H9 (cell line): ENCODE measurements around the gene SLC25A3. TPM values are rescaled to one million over a fixed set of nuclear protein-coding genes. Genes with fewer than 3 reads are reported as not detected.
"Not testable (repeated sequence)": the region's sequence is repeated elsewhere in the genome, so short reads cannot be mapped to it uniquely, and the experiment has no call there.

Source experiments
- DNase-seq: peaks from one replicate; pipeline ENCODE4 v3.0.0-alpha.2; 2017
- H2AFZ ChIP-seq: one replicate; pipeline ENCODE4 v1.6.1; 2013; ENCODE audit warnings: mild to moderate bottlenecking, low read length, control low read depth, moderate library complexity
- H2AK5ac ChIP-seq: 2 replicates; pipeline ENCODE4 v1.6.1; 2013; ENCODE audit warnings: low read length, control low read depth, mixed read lengths; ENCODE audit not compliant: insufficient read length
- H2BK120ac ChIP-seq: one replicate; pipeline ENCODE4 v1.6.1; 2013; ENCODE audit warnings: low read depth, mild to moderate bottlenecking, low read length, control low read depth, inconsistent platforms; ENCODE audit not compliant: poor library complexity, severe bottlenecking
- H2BK12ac ChIP-seq: 2 replicates; pipeline ENCODE4 v1.6.1; 2013; ENCODE audit warnings: low read length, control low read depth, mixed read lengths, low read depth; ENCODE audit not compliant: insufficient read length
- H2BK15ac ChIP-seq: 2 replicates; pipeline ENCODE4 v1.6.1; 2013; ENCODE audit warnings: low read depth, low read length, control low read depth
- H2BK20ac ChIP-seq: one replicate; pipeline ENCODE4 v1.6.1; 2013; ENCODE audit warnings: low read depth, mild to moderate bottlenecking, low read length, control low read depth, inconsistent platforms; ENCODE audit not compliant: poor library complexity, severe bottlenecking
- H2BK5ac ChIP-seq: 2 replicates; pipeline ENCODE4 v1.6.1; 2013; ENCODE audit warnings: low read length, control low read depth, mixed read lengths; ENCODE audit not compliant: insufficient read length
- H3K14ac ChIP-seq: 2 replicates; pipeline ENCODE4 v1.6.1; 2013; ENCODE audit warnings: low read length, control low read depth; ENCODE audit not compliant: insufficient read depth
- H3K18ac ChIP-seq: 2 replicates; pipeline ENCODE4 v1.6.1; 2013; ENCODE audit warnings: low read depth, mild to moderate bottlenecking, mixed read lengths, low read length, control low read depth; ENCODE audit not compliant: insufficient read length
- H3K23ac ChIP-seq: 2 replicates; pipeline ENCODE4 v1.6.1; 2013; ENCODE audit warnings: low read length, control low read depth, mixed read lengths, low read depth; ENCODE audit not compliant: insufficient read length
- H3K23me2 ChIP-seq: 2 replicates; pipeline ENCODE4 v1.6.1; 2013; ENCODE audit warnings: low read depth, mild to moderate bottlenecking, mixed read lengths, low read length, control low read depth; ENCODE audit not compliant: insufficient read length, poor library complexity, severe bottlenecking
- H3K27ac ChIP-seq: 2 replicates; pipeline ENCODE4 v1.5.1; 2013; ENCODE audit warnings: low read length, control low read depth, mixed read lengths, low read depth; ENCODE audit not compliant: insufficient read length
- H3K27me3 ChIP-seq: 2 replicates; pipeline ENCODE4 v1.6.1; 2013; ENCODE audit warnings: low read length, control low read depth, inconsistent platforms; ENCODE audit not compliant: insufficient read depth
- H3K4ac ChIP-seq: 2 replicates; pipeline ENCODE4 v1.6.1; 2013; ENCODE audit warnings: low read depth, mild to moderate bottlenecking, control low read depth, inconsistent platforms, low read length, moderate library complexity
- H3K4me1 ChIP-seq: 2 replicates; pipeline ENCODE4 v1.6.1; 2013; ENCODE audit warnings: low read length, control low read depth, inconsistent platforms; ENCODE audit not compliant: insufficient read depth
- H3K4me2 ChIP-seq: 2 replicates; pipeline ENCODE4 v1.6.1; 2013; ENCODE audit warnings: low read length, control low read depth, mixed read lengths; ENCODE audit not compliant: insufficient read length, insufficient read depth
- H3K56ac ChIP-seq: 2 replicates; pipeline ENCODE4 v1.6.1; 2013; ENCODE audit warnings: low read depth, mild to moderate bottlenecking, mixed read lengths, low read length, control low read depth; ENCODE audit not compliant: insufficient read length
- H3K79me1 ChIP-seq: 2 replicates; pipeline ENCODE4 v1.6.1; 2013; ENCODE audit warnings: low read depth, mild to moderate bottlenecking, moderate library complexity, low read length, control low read depth, inconsistent platforms; ENCODE audit not compliant: insufficient read depth, poor library complexity, severe bottlenecking
- H3K79me2 ChIP-seq: 2 replicates; pipeline ENCODE4 v1.6.1; 2013; ENCODE audit warnings: low read length, control low read depth, inconsistent platforms; ENCODE audit not compliant: insufficient read depth
- H3K9ac ChIP-seq: 2 replicates; pipeline ENCODE4 v1.6.1; 2013; ENCODE audit warnings: low read length, control low read depth, mixed read lengths; ENCODE audit not compliant: insufficient read length; ENCODE audit errors: extremely low read depth
- H3K9me3 ChIP-seq: one replicate; pipeline ENCODE4 v1.6.1; 2013; ENCODE audit warnings: low read depth, low read length, inconsistent platforms; ENCODE audit not compliant: control insufficient read depth
- H3T11ph ChIP-seq: one replicate; pipeline ENCODE4 v1.6.1; 2013; ENCODE audit warnings: mild to moderate bottlenecking, low read length, control low read depth, inconsistent platforms
- H4K20me1 ChIP-seq: one replicate; pipeline ENCODE4 v1.6.1; 2013; ENCODE audit not compliant: control insufficient read depth, insufficient read length, insufficient read depth
- H4K5ac ChIP-seq: 2 replicates; pipeline ENCODE4 v1.6.1; 2013; ENCODE audit warnings: low read depth, mild to moderate bottlenecking, mixed read lengths, low read length, control low read depth; ENCODE audit not compliant: insufficient read length
- H4K8ac ChIP-seq: replicated peaks from 2 replicates; pipeline ENCODE4 v1.6.1; 2013; ENCODE audit warnings: low read length, control low read depth, mixed read lengths, low read depth; ENCODE audit not compliant: insufficient read length
- H4K91ac ChIP-seq: 2 replicates; pipeline ENCODE4 v1.6.1; 2013; ENCODE audit warnings: low read depth, mild to moderate bottlenecking, moderate library complexity, mixed read lengths, low read length, control low read depth; ENCODE audit not compliant: insufficient read length
- H3K27ac Mint-ChIP-seq, 3 experiments: 2 replicates in 2 of 3; 3 replicates in 1 of 3; pipeline ENCODE4 v1.8.0; 2020 to 2021; ENCODE audit warnings: mixed read lengths in 3 of 3, mild to moderate bottlenecking in 1 of 3, moderate library complexity in 1 of 3
- H3K27me3 Mint-ChIP-seq: 2 replicates; pipeline ENCODE4 v1.8.0; 2021; ENCODE audit warnings: low read depth, mild to moderate bottlenecking, moderate library complexity, mixed read lengths
- H3K36me3 Mint-ChIP-seq, 3 experiments: 2 replicates in 2 of 3; 3 replicates in 1 of 3; pipeline ENCODE4 v1.8.0; 2020 to 2021; ENCODE audit warnings: low read depth in 3 of 3, mixed read lengths in 3 of 3; ENCODE audit not compliant: insufficient read depth in 1 of 3
- H3K4me1 Mint-ChIP-seq, 2 experiments: 2 replicates each; pipeline ENCODE4 v1.8.0; 2020; ENCODE audit warnings: mixed read lengths in 2 of 2
- H3K4me3 Mint-ChIP-seq, 2 experiments: 2 replicates in 1 of 2; 3 replicates in 1 of 2; pipeline ENCODE4 v1.8.0; 2020 to 2021; ENCODE audit warnings: mild to moderate bottlenecking in 2 of 2, mixed read lengths in 2 of 2, moderate library complexity in 1 of 2
- H3K9me3 Mint-ChIP-seq, 2 experiments: 2 replicates in 1 of 2; 3 replicates in 1 of 2; pipeline ENCODE4 v1.8.0; 2020; ENCODE audit warnings: mild to moderate bottlenecking in 2 of 2, mixed read lengths in 2 of 2, moderate library complexity in 1 of 2
- WGBS: extraction: QIAGEN DNeasy Blood & Tissue Kit; methylation state at CpG from one replicate; pipeline ENCODE4 v1.1.7; 2013; ENCODE audit warnings: missing lambda C conversion rate, low lambda C conversion rate, mixed read lengths; ENCODE audit not compliant: insufficient read length; ENCODE audit errors: extremely low coverage; 5-methylcytosine and 5-hydroxymethylcytosine counted together
- total RNA-seq: library from RNA; stranded (reverse); gene quantifications from 2 replicates; pipeline ENCODE4 v1.2.1, GENCODE V29; 2021
- TF ChIP-seq, protein P1 (sequence below): fragments of 200-600 bp; sonication (generic); conservative IDR thresholded peaks from 3 replicates; pipeline ENCODE4 v1.8.0; 2021; ENCODE audit warnings: antibody characterized with exemption, mild to moderate bottlenecking

The SLC25A3 gene
- total RNA-seq, 1 experiment from 2014 or later: 673 TPM

DNA sequence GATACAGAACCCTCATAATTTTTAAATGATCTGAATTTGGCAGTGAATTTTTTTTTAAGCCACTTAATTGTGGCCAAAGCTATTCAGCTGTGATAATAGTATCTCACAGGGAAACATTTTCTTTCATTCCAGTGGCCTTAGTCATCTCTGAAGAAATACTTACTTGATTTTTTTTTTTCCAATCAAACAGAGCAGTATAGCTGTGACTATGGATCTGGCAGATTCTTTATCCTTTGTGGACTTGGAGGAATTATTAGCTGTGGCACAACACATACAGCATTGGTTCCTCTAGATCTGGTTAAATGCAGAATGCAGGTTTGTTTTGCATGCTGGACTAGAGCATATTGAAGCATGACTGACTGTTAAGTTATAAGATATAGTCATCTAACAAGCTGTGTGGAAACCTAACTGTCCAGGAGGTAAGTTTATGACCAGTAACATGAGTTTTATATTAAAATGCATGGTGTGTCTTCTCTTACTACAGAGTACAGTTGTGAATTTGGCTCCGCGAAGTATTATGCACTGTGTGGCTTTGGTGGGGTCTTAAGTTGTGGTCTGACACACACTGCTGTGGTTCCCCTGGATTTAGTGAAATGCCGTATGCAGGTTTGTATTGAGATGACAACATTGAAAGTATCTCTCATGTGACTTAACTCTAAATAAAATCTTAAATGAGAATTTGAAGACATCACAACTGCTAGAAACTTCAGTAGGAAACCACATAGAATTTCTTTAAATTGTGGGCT lies 1.9 kb downstream of the SLC25A3 start:
- Histone ChIP-seq H3K9ac (peak overlapping the region; percentile 59), H3K23me2 (peaks cover 3% of the 10 kb centered on the region), H3K56ac (no peak overlapping the region), H3T11ph (no peak overlapping the region), H4K91ac (no peak overlapping the region), H3K4ac (no peak overlapping the region), H3K4me2 (peak overlapping the region; percentile 88), H4K8ac (no peak overlapping the region), H3K79me2 (peaks cover 26% of the 10 kb centered on the region; the same call in 1 of the 2 replicates), H4K20me1 (no peaks in the 10 kb centered on the region), H3K27me3 (no peaks in the 10 kb centered on the region), H2BK120ac (no peak overlapping the region), H2BK20ac (no peak overlapping the region), H2AK5ac (no peak overlapping the region), H3K18ac (no peak overlapping the region), H2BK15ac (no peak overlapping the region), H3K79me1 (no peaks in the 10 kb centered on the region), H3K27ac (no peak overlapping the region), H3K14ac (no peak overlapping the region), H3K4me1 (no peaks in the 10 kb centered on the region), H4K5ac (no peak overlapping the region), H3K23ac (no peak overlapping the region), H2AFZ (no peak overlapping the region), H2BK12ac (no peak overlapping the region), H2BK5ac (no peak overlapping the region), H3K9me3 (no peaks in the 10 kb centered on the region)
- peak overlapping the region in 1 of 3 experiments; percentile 83; a peak in 2 of 7 replicates for H3K27ac Mint-ChIP-seq
- H3K4me1 Mint-ChIP-seq: peaks cover 16 to 21% of the 10 kb centered on the region in 2 experiments
- H3K27me3 Mint-ChIP-seq: no peaks in the 10 kb centered on the region
- H3K36me3 Mint-ChIP-seq: peaks cover 50 to 61% (median 59%) of the 10 kb centered on the region in 3 experiments
- H3K9me3 Mint-ChIP-seq: peaks cover 2% of the 10 kb centered on the region in 2 experiments; a peak in 1 of 5 replicates
- WGBS: no CpG with 5 or more reads among the region's 3 CpGs
- DNase-seq: no peak
- peak overlapping the region; percentile 90 to 91 for H3K4me3 Mint-ChIP-seq
- TF ChIP-seq, protein P1, sequence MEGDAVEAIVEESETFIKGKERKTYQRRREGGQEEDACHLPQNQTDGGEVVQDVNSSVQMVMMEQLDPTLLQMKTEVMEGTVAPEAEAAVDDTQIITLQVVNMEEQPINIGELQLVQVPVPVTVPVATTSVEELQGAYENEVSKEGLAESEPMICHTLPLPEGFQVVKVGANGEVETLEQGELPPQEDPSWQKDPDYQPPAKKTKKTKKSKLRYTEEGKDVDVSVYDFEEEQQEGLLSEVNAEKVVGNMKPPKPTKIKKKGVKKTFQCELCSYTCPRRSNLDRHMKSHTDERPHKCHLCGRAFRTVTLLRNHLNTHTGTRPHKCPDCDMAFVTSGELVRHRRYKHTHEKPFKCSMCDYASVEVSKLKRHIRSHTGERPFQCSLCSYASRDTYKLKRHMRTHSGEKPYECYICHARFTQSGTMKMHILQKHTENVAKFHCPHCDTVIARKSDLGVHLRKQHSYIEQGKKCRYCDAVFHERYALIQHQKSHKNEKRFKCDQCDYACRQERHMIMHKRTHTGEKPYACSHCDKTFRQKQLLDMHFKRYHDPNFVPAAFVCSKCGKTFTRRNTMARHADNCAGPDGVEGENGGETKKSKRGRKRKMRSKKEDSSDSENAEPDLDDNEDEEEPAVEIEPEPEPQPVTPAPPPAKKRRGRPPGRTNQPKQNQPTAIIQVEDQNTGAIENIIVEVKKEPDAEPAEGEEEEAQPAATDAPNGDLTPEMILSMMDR: no peak

DNA sequence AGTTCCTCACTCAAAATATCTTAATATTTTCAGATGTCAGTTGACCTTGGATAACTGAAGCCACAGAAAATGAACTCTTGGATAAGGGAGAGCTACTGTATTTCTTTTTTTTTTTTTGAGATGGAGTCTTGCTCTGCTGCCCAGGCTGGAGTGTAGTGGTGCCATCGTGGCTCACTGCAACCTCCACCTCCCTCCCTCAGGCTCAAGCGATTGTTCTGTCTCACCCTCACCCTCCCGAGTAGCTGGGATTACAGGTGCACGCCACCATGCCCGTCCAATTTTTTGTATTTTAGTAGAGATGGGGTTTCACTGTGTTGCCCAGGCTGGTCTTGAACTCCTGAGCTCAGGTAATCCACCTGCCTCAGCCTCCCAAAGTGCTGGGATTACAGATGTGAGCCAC lies 3.8 kb downstream of the SLC25A3 start:
- WGBS: no CpG with 5 or more reads among the region's 5 CpGs
- not testable (repeated sequence) for H3K79me1 ChIP-seq, H3K18ac ChIP-seq, H4K8ac ChIP-seq, H4K91ac ChIP-seq, H3K23me2 ChIP-seq, H3K4me3 Mint-ChIP-seq, H3K9ac ChIP-seq, H3K4me1 ChIP-seq, H3K27me3 Mint-ChIP-seq, H4K20me1 ChIP-seq, H4K5ac ChIP-seq, H2BK120ac ChIP-seq, H3K56ac ChIP-seq, H3K27me3 ChIP-seq, H2BK12ac ChIP-seq, H2BK20ac ChIP-seq, DNase-seq, H2AK5ac ChIP-seq, H2BK5ac ChIP-seq, H2AFZ ChIP-seq, H3K9me3 ChIP-seq, H3K9me3 Mint-ChIP-seq, H3K27ac ChIP-seq, H3K4ac ChIP-seq, H3K27ac Mint-ChIP-seq, H3K14ac ChIP-seq, H2BK15ac ChIP-seq, H3K23ac ChIP-seq, H3K4me2 ChIP-seq, H3T11ph ChIP-seq
- H3K36me3 Mint-ChIP-seq: peaks cover 62 to 79% (median 78%) of the 10 kb centered on the region in 3 experiments
- H3K4me1 Mint-ChIP-seq: peaks cover 16 to 21% of the 10 kb centered on the region in 2 experiments
- peaks cover 26% of the 10 kb centered on the region; the same call in 1 of the 2 replicates for H3K79me2 ChIP-seq
